Measurements from ENCODE around the gene CCND2. TPM values are rescaled to one million over a fixed set of nuclear protein-coding genes. Genes with fewer than 3 reads are reported as not detected.

Gene CCND2
- total RNA-seq, 2 experiments from 2014 or later: 159 to 163 TPM

- Histone ChIP-seq H3K27ac (ENCODE audit: low read depth in 1 of 2, low read length in 2 of 2) (peak overlapping the region; percentile 82 to 86), H3K27me3 (ENCODE audit: control insufficient read depth in 1 of 2, insufficient read depth in 2 of 2, low read length in 2 of 2) (no peaks in the 10 kb centered on the region), H3K4me3 (ENCODE audit: low read length) (peak overlapping the region; percentile 95), H3K9me3 (ENCODE audit: control insufficient read depth in 1 of 2, insufficient read depth in 1 of 2, low read length in 2 of 2) (no peaks in the 10 kb centered on the region), H3K36me3 (ENCODE audit: insufficient read depth, low read length) (peaks cover 11% of the 10 kb centered on the region), H3K4me1 (ENCODE audit: insufficient read depth, low read length) (peaks cover 60% of the 10 kb centered on the region)
- Mint-ChIP-seq H3K27ac (peak overlapping the region; percentile 99), H3K4me1 (ENCODE audit: low read depth) (peaks cover 44% of the 10 kb centered on the region), H3K27me3 (peaks cover 6% of the 10 kb centered on the region), H3K36me3 (ENCODE audit: low read depth) (peaks cover 62% of the 10 kb centered on the region), H3K9me3 (no peaks in the 10 kb centered on the region), H3K4me3 (peak overlapping the region; percentile 96)
- intact Hi-C loops (cut with DNase I, micrococcal nuclease): loop anchor here (1.0 to 10.0 kb wide), 2 partner anchors 307 to 399 kb away; partner anchors contain the start of gene PARP11 (in 1 of the 2)
- TF ChIP-seq CTCF (IDR thresholded peaks at IDR 0.05): no peak
- DNase-seq: peak; percentile 79 to 97 (median 85)
- POLR2A ChIA-PET: interaction anchor here (0.6 to 10.1 kb wide), 29 partner anchors 12 to 519 kb away, joined by 3 to 113 read pairs (median 5); partner anchors contain the start of genes CRACR2A and PARP11
- CTCF ChIA-PET: interaction anchor here (0.6 to 1.4 kb wide), 8 partner anchors 24 to 388 kb away, joined by 3 to 6 read pairs (median 3); no protein-coding TSS in a partner anchor
- peak; percentile 64 for ATAC-seq (ENCODE audit: poor library complexity)
These were observed 1.7 kb upstream of the CCND2 start for GRCh38 chr12:4271717-4272423.

- Histone ChIP-seq H3K27me3 (ENCODE audit: control insufficient read depth in 1 of 2, insufficient read depth in 2 of 2, low read length in 2 of 2) (no peaks in the 10 kb centered on the region), H3K4me1 (ENCODE audit: insufficient read depth, low read length) (peaks cover 68% of the 10 kb centered on the region), H3K36me3 (ENCODE audit: insufficient read depth, low read length) (peaks cover 19% of the 10 kb centered on the region), H3K4me3 (ENCODE audit: low read length) (peak overlapping the region; percentile 95), H3K9me3 (ENCODE audit: control insufficient read depth in 1 of 2, insufficient read depth in 1 of 2, low read length in 2 of 2) (no peaks in the 10 kb centered on the region), H3K27ac (ENCODE audit: low read depth in 1 of 2, low read length in 2 of 2) (peak overlapping the region; percentile 82 to 86)
- no peak for TF ChIP-seq CTCF (IDR thresholded peaks at IDR 0.05)
- DNase-seq (peak; percentile 23 to 87 (median 47)), ATAC-seq (ENCODE audit: poor library complexity) (peak; percentile 18)
- Mint-ChIP-seq H3K36me3 (ENCODE audit: low read depth) (peaks cover 67% of the 10 kb centered on the region), H3K9me3 (no peaks in the 10 kb centered on the region), H3K27me3 (peaks cover 6% of the 10 kb centered on the region), H3K27ac (peak overlapping the region; percentile 99), H3K4me3 (peak overlapping the region; percentile 96), H3K4me1 (ENCODE audit: low read depth) (peaks cover 48% of the 10 kb centered on the region)
- ChIA-PET POLR2A (interaction anchor here (0.6 to 10.1 kb wide), 27 partner anchors 11 to 520 kb away, joined by 3 to 113 read pairs (median 5); partner anchors contain the start of genes AKAP3, CRACR2A, NDUFA9 and PARP11), CTCF (interaction anchor here (0.8 to 1.4 kb wide), 5 partner anchors 129 to 389 kb away, joined by 3 to 6 read pairs (median 3); no protein-coding TSS in a partner anchor)
- intact Hi-C loops (cut with DNase I, micrococcal nuclease): loop anchor here (1.0 to 10.0 kb wide), 2 partner anchors 308 to 399 kb away; partner anchors contain the start of gene PARP11 (in 1 of the 2)
These were observed 914 bp upstream of the CCND2 start for GRCh38 chr12:4272424-4273272.

GRCh38 chr12:4273273-4273651 is 300 bp upstream of the CCND2 start:
- H3K9me3 Mint-ChIP-seq: no peaks in the 10 kb centered on the region
- H3K27ac ChIP-seq (ENCODE audit: low read depth in 1 of 2, low read length in 2 of 2): peak overlapping the region; percentile 82 to 86
- DNase-seq (no peak), ATAC-seq (ENCODE audit: poor library complexity) (no peak)
- peak overlapping the region; percentile 95 for H3K4me3 ChIP-seq (ENCODE audit: low read length)
- H3K4me1 Mint-ChIP-seq (ENCODE audit: low read depth): peaks cover 49% of the 10 kb centered on the region
- H3K27me3 ChIP-seq (ENCODE audit: control insufficient read depth in 1 of 2, insufficient read depth in 2 of 2, low read length in 2 of 2): no peaks in the 10 kb centered on the region
- ChIA-PET CTCF (interaction anchor here (1.4 kb wide), 2 partner anchors 129 to 166 kb away, joined by 3 to 6 read pairs; no protein-coding TSS in a partner anchor), POLR2A (interaction anchor here (0.6 to 10.1 kb wide), 16 partner anchors 16 to 400 kb away, joined by 3 to 113 read pairs (median 4); partner anchors contain the start of genes AKAP3, NDUFA9 and PARP11)
- peaks cover 73% of the 10 kb centered on the region for H3K4me1 ChIP-seq (ENCODE audit: insufficient read depth, low read length)
- peaks cover 73% of the 10 kb centered on the region for H3K36me3 Mint-ChIP-seq (ENCODE audit: low read depth)
- H3K27ac Mint-ChIP-seq: peak overlapping the region; percentile 99
- H3K27me3 Mint-ChIP-seq: peaks cover 6% of the 10 kb centered on the region
- no peak for TF ChIP-seq CTCF (IDR thresholded peaks at IDR 0.05)
- no peaks in the 10 kb centered on the region for H3K9me3 ChIP-seq (ENCODE audit: control insufficient read depth in 1 of 2, insufficient read depth in 1 of 2, low read length in 2 of 2)
- peaks cover 25% of the 10 kb centered on the region for H3K36me3 ChIP-seq (ENCODE audit: insufficient read depth, low read length)
- H3K4me3 Mint-ChIP-seq: peak overlapping the region; percentile 95
- intact Hi-C loops (cut with DNase I, micrococcal nuclease): loop anchor here (10.0 kb wide), 1 partner anchor 308 kb away; no protein-coding TSS in a partner anchor

Data from CD4-positive, alpha-beta T cell (primary cell).